ENCODE measurements around the gene CDC123. TPM values are rescaled to one million over a fixed set of nuclear protein-coding genes. Genes with fewer than 3 reads are reported as not detected.

The CDC123 gene
- polyA plus RNA-seq, 1 experiment = 122 TPM

DNA sequence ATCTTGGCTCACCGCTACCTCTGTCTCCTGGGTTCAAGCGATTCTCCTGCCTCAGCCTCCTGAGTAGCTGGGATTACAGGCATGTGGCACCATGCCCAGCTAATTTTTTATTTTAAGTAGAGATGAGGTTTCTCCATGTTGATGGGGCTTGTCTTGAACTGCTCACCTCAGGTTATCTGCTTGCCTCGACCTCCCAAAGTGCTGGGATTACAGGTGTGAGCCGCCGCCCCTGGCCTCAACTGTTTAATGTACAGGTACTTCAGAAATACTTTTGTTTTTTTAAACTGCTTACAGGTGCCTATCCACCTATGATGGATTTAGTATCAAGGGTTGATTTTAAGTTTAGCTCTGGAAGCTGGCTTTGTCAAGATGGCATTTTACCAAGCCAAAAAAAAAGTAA lies 55.6 kb downstream of the CDC123 start:
- Histone ChIP-seq H3K36me3 (ENCODE audit: control insufficient read depth, insufficient read depth, low read length) (peaks cover 3% of the 10 kb centered on the region), H3K27me3 (ENCODE audit: control insufficient read depth, insufficient read depth, low read length) (no peaks in the 10 kb centered on the region), H3K4me3 (ENCODE audit: low read depth, low read length) (no peak overlapping the region)
- POLR2A ChIA-PET = no interaction called here
- CTCF ChIA-PET = no interaction called here
- no peak for DNase-seq (ENCODE audit: low read depth)
- TF ChIP-seq, protein P1, sequence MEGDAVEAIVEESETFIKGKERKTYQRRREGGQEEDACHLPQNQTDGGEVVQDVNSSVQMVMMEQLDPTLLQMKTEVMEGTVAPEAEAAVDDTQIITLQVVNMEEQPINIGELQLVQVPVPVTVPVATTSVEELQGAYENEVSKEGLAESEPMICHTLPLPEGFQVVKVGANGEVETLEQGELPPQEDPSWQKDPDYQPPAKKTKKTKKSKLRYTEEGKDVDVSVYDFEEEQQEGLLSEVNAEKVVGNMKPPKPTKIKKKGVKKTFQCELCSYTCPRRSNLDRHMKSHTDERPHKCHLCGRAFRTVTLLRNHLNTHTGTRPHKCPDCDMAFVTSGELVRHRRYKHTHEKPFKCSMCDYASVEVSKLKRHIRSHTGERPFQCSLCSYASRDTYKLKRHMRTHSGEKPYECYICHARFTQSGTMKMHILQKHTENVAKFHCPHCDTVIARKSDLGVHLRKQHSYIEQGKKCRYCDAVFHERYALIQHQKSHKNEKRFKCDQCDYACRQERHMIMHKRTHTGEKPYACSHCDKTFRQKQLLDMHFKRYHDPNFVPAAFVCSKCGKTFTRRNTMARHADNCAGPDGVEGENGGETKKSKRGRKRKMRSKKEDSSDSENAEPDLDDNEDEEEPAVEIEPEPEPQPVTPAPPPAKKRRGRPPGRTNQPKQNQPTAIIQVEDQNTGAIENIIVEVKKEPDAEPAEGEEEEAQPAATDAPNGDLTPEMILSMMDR (IDR thresholded peaks at IDR 0.05; ENCODE audit: insufficient read depth, low read depth, low read length) = no peak

DNA sequence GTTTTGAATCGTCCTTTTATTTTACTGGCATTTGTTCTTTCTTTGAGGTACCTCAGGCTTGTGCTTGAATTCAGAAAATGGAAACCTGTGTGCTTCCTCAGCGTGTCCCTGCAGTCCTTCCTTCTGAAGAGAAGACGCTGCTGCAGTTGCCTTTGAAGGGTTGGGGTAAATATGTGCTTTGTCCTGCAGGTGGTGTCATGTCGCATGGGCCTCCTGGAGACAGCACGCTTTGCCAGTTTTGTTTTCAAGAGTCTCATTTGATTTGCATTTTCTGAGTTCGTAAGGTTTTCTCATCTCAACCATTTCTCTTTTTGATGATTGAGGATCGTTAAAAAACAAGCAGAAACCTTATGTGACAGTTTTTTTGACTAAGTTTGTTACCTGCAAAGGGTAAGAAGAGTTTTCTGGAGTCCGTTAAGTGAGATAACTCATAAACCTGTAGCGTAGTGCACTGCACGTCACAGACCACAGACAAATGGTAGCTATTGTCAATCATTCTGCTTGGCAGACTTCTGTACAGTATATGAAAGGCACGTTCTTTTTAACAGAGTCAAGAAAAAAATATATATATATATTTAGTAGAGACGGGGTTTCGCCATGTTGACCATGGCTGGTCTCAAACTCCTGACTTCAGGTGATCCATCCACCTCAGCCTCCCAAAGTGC lies 57.0 kb downstream of the CDC123 start:
- DNase-seq (ENCODE audit: low read depth) = no peak
- Histone ChIP-seq H3K36me3 (ENCODE audit: control insufficient read depth, insufficient read depth, low read length) (no peaks in the 10 kb centered on the region; the same call in 1 of the 2 replicates), H3K27me3 (ENCODE audit: control insufficient read depth, insufficient read depth, low read length) (no peaks in the 10 kb centered on the region), H3K4me3 (ENCODE audit: low read depth, low read length) (no peak overlapping the region)
- ChIA-PET POLR2A (no interaction called here), CTCF (interaction anchor here (1.0 kb wide), 1 partner anchor 25 kb away, joined by 3 read pairs; no protein-coding TSS in a partner anchor)
- TF ChIP-seq, protein P1 (IDR thresholded peaks at IDR 0.05; ENCODE audit: insufficient read depth, low read depth, low read length) = 0 out of 2 replicates have a peak, but pooled peaks have one; percentile 26

DNA sequence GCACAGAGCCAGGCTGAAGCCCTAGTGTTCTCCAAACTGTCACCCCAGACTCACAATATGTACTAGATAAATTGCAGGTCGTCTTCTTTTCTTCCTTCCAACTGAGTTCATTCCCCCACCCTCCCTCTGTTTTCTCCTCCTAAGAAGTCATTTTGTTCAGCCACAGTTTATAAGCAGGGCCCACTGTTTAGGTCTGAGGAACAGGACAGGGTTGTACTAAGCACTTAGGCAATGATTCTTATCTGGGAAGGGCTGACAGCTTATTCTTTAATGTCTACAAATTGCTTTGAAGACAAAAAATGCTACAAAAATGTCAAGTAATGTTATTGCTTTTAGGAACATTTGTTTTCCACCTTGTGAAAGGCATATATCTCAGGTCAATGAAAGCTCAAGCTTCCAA lies 59.1 kb downstream of the CDC123 start:
- DNase-seq (ENCODE audit: low read depth) = no peak
- ChIA-PET CTCF (interaction anchor here (0.7 to 1.8 kb wide), 3 partner anchors 401 to 455 kb away, joined by 3 to 5 read pairs (median 3); no protein-coding TSS in a partner anchor), POLR2A (no interaction called here)
- Histone ChIP-seq H3K36me3 (ENCODE audit: control insufficient read depth, insufficient read depth, low read length) (no peaks in the 10 kb centered on the region; the same call in 1 of the 2 replicates), H3K27me3 (ENCODE audit: control insufficient read depth, insufficient read depth, low read length) (no peaks in the 10 kb centered on the region), H3K4me3 (ENCODE audit: low read depth, low read length) (no peak overlapping the region)
- TF ChIP-seq, protein P1 (IDR thresholded peaks at IDR 0.05; ENCODE audit: insufficient read depth, low read depth, low read length) = no peak

DNA sequence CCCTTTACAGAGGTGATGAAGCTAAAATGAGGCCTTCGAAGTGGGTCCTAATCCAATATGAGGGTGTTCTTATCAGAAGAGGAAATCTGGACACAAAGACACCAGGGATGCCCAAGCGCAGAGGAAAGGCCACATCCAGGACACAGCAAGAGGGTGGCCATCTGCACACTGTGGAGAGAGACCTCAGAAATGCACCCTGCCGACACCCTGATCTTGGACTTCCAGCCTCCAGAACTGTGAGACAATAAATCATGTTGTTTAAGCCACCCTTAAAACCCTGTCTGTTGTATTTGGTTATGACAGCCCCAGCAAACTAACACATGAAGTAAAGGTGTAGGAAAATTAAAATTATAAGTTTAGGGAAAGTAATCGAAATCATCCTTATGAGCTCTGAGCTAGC lies 64.0 kb downstream of the CDC123 start:
- Histone ChIP-seq H3K36me3 (ENCODE audit: control insufficient read depth, insufficient read depth, low read length) (no peaks in the 10 kb centered on the region), H3K27me3 (ENCODE audit: control insufficient read depth, insufficient read depth, low read length) (no peaks in the 10 kb centered on the region), H3K4me3 (ENCODE audit: low read depth, low read length) (no peak overlapping the region)
- POLR2A ChIA-PET = no interaction called here
- DNase-seq (ENCODE audit: low read depth) = no peak
- CTCF ChIA-PET = interaction anchor here (0.8 to 2.0 kb wide), 4 partner anchors 8 to 452 kb away, joined by 3 to 7 read pairs (median 6); no protein-coding TSS in a partner anchor
- TF ChIP-seq, protein P1 (IDR thresholded peaks at IDR 0.05; ENCODE audit: insufficient read depth, low read depth, low read length) = no peak

DNA sequence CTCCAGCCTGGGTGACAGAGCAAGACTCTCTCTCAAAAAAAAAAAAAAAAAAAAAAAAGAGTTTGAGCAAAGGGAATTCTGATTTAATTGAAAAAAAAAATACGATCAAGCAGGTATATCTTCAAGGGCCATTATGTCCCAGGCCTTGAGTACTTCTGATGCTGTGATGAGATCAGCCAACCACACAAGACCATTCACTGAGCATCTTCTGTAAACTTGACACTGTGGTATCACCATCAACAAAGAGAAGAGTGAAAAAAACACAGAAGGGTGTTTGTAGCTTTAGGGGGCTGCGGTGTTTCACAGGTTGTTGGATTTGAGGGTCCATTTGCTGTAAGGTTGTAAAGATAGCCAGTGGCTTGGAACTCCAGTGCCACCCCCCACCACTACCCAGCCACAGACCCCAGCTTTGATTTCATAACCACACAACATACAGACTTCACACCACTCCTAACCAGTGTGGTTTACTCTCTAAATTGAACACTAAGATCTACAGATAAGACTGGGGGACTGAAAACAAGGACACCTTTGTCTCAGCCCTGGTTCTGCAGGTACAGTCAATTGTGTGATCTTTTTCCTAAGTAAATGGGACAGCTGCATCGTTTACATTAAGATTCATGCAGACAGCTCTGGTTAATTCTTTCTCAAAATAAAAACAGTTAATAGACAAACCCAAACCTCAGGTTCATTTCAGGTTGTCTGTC lies 66.4 kb downstream of the CDC123 start:
- no peaks in the 10 kb centered on the region for H3K27me3 ChIP-seq (ENCODE audit: control insufficient read depth, insufficient read depth, low read length)
- H3K36me3 ChIP-seq (ENCODE audit: control insufficient read depth, insufficient read depth, low read length) = no peaks in the 10 kb centered on the region
- no peak overlapping the region for H3K4me3 ChIP-seq (ENCODE audit: low read depth, low read length)
- no peak for DNase-seq (ENCODE audit: low read depth)
- POLR2A ChIA-PET = no interaction called here
- TF ChIP-seq, protein P1 (IDR thresholded peaks at IDR 0.05; ENCODE audit: insufficient read depth, low read depth, low read length) = no peak
- CTCF ChIA-PET = interaction anchor here (0.9 to 6.5 kb wide), 6 partner anchors 87 to 812 kb away, joined by 3 to 92 read pairs (median 5); partner anchors contain the start of gene CAMK1D

All from BJ (cell line).